ENCODE measurements around the gene MTG2. TPM values are rescaled to one million over a fixed set of nuclear protein-coding genes. Genes with fewer than 3 reads are reported as not detected.

The MTG2 gene
- total and polyA plus RNA-seq, 9 donors: 22.2 to 30.0 (median 26.0) TPM

DNA sequence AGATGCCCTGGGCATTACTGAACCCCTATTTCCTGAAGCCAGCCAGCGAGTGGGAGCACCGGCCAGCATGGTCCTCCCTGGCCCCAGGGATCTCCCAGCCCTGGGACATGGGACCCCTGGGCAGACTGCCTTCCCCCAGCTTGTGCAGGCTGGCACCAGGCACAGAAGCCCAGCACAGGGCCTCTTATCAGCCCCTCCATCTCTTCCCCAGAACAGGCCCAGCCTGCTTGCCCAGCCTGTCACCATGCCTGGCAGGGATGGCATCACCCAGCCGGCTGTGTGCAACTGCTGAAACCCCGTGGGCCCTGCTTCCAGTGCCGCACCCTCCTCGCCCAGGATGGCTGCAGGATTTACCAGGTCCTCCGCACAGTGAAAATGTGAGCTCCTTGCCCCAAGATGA, 49.4 kb downstream of the MTG2 start:
- Histone ChIP-seq H3K4me3 (ENCODE audit: low read length) (no peak overlapping the region), H3K27me3 (ENCODE audit: control insufficient read depth, insufficient read depth, low read length) (peaks cover 9% of the 10 kb centered on the region), H3K9me3 (replicated peaks; ENCODE audit: control insufficient read depth, low read depth, low read length) (peaks cover 5% of the 10 kb centered on the region), H3K36me3 (ENCODE audit: control insufficient read depth, insufficient read depth, low read length) (no peaks in the 10 kb centered on the region), H3K4me1 (ENCODE audit: control insufficient read depth, insufficient read depth, low read length) (peaks cover 48% of the 10 kb centered on the region), H3K27ac (ENCODE audit: low read length) (no peak overlapping the region)
- WGBS (ENCODE audit: insufficient coverage): 82% methylated on average over 7 of the region's 7 CpGs
- no peak for DNase-seq

GRCh38 chr20:62232770-62233645, 50.2 kb downstream of the MTG2 start:
- Histone ChIP-seq H3K36me3 (ENCODE audit: control insufficient read depth, insufficient read depth, low read length) (no peaks in the 10 kb centered on the region), H3K4me1 (ENCODE audit: control insufficient read depth, insufficient read depth, low read length) (peaks cover 54% of the 10 kb centered on the region), H3K4me3 (ENCODE audit: low read length) (no peak overlapping the region), H3K27me3 (ENCODE audit: control insufficient read depth, insufficient read depth, low read length) (peaks cover 6% of the 10 kb centered on the region), H3K27ac (ENCODE audit: low read length) (peak overlapping the region; percentile 51), H3K9me3 (replicated peaks; ENCODE audit: control insufficient read depth, low read depth, low read length) (peaks cover 5% of the 10 kb centered on the region)
- 66% methylated on average over 18 of the region's 18 CpGs for WGBS (ENCODE audit: insufficient coverage)
- DNase-seq: peak; percentile 58

- WGBS (ENCODE audit: insufficient coverage): 95% methylated on average over 4 of the region's 4 CpGs
- Histone ChIP-seq H3K9me3 (replicated peaks; ENCODE audit: control insufficient read depth, low read depth, low read length) (peaks cover 5% of the 10 kb centered on the region), H3K4me1 (ENCODE audit: control insufficient read depth, insufficient read depth, low read length) (peaks cover 54% of the 10 kb centered on the region), H3K36me3 (ENCODE audit: control insufficient read depth, insufficient read depth, low read length) (no peaks in the 10 kb centered on the region), H3K27me3 (ENCODE audit: control insufficient read depth, insufficient read depth, low read length) (peaks cover 2% of the 10 kb centered on the region), H3K4me3 (ENCODE audit: low read length) (no peak overlapping the region), H3K27ac (ENCODE audit: low read length) (peak overlapping the region; percentile 82)
- no peak for DNase-seq
These were observed 50.9 kb downstream of the MTG2 start for GRCh38 chr20:62233684-62234083.

DNA sequence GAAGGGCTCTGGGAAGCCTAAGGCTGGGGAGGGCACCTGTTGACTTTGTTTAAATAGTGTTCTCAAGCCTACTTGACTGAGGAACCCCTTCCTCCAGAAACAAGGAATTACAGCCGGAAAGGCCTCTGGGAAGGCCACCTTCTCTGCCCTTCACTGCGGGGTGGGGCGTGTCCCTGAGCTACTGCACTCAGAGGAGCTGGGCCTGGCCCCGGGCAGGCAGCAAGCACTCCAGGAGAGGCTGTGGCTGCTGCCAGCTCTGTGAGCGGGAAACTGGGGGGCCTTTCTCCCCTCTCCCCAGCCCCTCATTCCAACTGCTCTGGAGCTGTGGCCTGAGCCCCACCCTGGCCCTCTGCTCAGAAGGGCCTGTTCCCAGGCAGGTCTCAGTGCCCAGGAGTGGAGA, 51.5 kb downstream of the MTG2 start:
- Histone ChIP-seq H3K9me3 (replicated peaks; ENCODE audit: control insufficient read depth, low read depth, low read length) (peaks cover 5% of the 10 kb centered on the region), H3K27me3 (ENCODE audit: control insufficient read depth, insufficient read depth, low read length) (peaks cover 2% of the 10 kb centered on the region), H3K4me1 (ENCODE audit: control insufficient read depth, insufficient read depth, low read length) (peaks cover 56% of the 10 kb centered on the region), H3K36me3 (ENCODE audit: control insufficient read depth, insufficient read depth, low read length) (no peaks in the 10 kb centered on the region), H3K4me3 (ENCODE audit: low read length) (no peak overlapping the region), H3K27ac (ENCODE audit: low read length) (peak overlapping the region; percentile 82)
- no peak for DNase-seq
- 60% methylated on average over 2 of the region's 5 CpGs for WGBS (ENCODE audit: insufficient coverage)

GRCh38 chr20:62235001-62235776, 52.4 kb downstream of the MTG2 start:
- DNase-seq: peak; percentile 57

DNA sequence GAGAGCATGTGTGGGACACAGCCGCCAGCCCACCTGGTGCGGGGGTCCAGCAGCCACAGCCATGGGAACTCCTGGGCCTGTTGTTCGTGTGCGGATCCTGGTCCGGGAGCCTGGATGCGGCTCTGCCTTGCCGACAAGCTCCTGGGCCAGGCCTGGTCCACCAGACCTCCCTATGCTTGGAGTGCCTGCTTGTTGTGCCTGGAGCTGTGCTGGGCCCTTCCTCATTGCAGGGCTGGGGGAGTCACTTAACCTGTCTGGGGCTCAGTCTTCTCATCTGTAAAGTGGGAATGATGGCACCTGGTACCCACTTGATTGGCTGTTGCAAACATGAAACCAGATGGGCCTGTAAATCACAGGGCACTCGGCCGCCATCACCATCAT, 52.9 kb downstream of the MTG2 start:
- no peak overlapping the region for H3K4me3 ChIP-seq (ENCODE audit: low read length)
- no peak for DNase-seq
- no peak overlapping the region for H3K27ac ChIP-seq (ENCODE audit: low read length)
- peaks cover 6% of the 10 kb centered on the region for H3K36me3 ChIP-seq (ENCODE audit: control insufficient read depth, insufficient read depth, low read length)
- peaks cover 2% of the 10 kb centered on the region for H3K27me3 ChIP-seq (ENCODE audit: control insufficient read depth, insufficient read depth, low read length)
- peaks cover 5% of the 10 kb centered on the region for H3K9me3 ChIP-seq (replicated peaks; ENCODE audit: control insufficient read depth, low read depth, low read length)
- peaks cover 64% of the 10 kb centered on the region for H3K4me1 ChIP-seq (ENCODE audit: control insufficient read depth, insufficient read depth, low read length)
- 88% methylated on average over 5 of the region's 9 CpGs for WGBS (ENCODE audit: insufficient coverage)

More at GRCh38 chr20:62235001-62235776, 52.4 kb downstream of the MTG2 start:
- Histone ChIP-seq H3K4me3 (ENCODE audit: low read length) (no peak overlapping the region), H3K27ac (ENCODE audit: low read length) (peak overlapping the region; percentile 82), H3K9me3 (replicated peaks; ENCODE audit: control insufficient read depth, low read depth, low read length) (peaks cover 5% of the 10 kb centered on the region), H3K36me3 (ENCODE audit: control insufficient read depth, insufficient read depth, low read length) (peaks cover 2% of the 10 kb centered on the region), H3K27me3 (ENCODE audit: control insufficient read depth, insufficient read depth, low read length) (peaks cover 2% of the 10 kb centered on the region), H3K4me1 (ENCODE audit: control insufficient read depth, insufficient read depth, low read length) (peaks cover 64% of the 10 kb centered on the region)
- 53% methylated on average over 7 of the region's 16 CpGs for WGBS (ENCODE audit: insufficient coverage)

DNA sequence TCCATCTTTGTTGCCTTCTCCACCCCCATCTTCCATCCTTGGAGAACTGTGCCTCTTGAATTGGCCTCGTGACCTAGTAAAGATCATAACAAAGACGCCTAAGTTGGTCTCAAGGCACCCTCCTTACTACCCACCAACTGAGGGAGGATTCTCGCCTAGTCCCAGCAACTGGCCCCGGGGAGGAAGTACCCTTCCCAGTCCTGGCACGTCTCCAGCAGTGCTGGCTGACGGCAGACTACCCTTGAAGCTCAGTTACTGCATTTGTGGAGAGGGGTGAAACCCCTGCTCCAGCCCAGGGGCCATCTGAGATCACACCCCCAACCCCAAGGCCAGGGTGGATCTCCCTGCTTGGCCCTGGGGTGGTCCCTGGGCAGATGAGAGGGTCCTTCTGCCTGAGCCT, 53.4 kb downstream of the MTG2 start:
- H3K4me3 ChIP-seq (ENCODE audit: low read length): no peak overlapping the region
- 78% methylated on average over 2 of the region's 6 CpGs for WGBS (ENCODE audit: insufficient coverage)
- H3K9me3 ChIP-seq (replicated peaks; ENCODE audit: control insufficient read depth, low read depth, low read length): peaks cover 5% of the 10 kb centered on the region

DNA sequence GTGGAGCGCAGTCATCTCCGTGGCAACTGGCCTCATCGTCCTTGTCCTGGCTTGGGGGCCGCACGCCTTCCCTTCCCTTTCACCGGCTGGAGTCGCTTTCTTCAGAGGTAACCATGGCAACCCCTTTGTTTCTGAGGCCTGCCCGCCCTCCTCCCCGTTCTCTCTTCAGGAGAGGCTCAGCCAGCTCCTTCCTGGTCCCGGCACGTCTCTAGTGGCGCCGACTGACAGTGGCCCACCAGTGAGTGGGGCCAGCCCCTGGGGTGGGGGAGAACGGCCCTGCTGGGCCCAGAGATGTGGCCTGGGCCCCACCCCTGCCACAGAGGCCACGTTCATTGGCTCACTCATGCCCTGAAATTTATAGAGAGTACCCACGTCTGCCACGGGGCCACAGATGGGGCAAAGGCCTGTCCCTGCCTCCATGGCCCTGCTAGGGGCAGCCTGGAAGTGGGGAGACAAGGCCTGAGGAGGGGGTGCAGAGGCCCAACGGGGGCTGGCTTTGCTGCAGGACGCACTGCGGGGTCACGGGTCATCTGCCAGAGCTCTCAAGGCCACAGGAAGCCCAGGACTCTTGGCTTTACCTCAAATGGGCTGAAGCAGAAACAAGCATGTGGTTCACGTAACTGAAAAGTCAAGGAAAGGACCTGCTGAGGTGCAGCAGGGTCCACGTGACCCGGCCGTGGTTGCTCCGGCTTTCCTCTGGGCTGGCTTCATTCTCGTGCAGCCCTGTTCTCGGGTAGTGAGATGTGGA, 54.1 kb downstream of the MTG2 start:
- Histone ChIP-seq H3K9me3 (replicated peaks; ENCODE audit: control insufficient read depth, low read depth, low read length) (peaks cover 5% of the 10 kb centered on the region), H3K4me3 (ENCODE audit: low read length) (no peak overlapping the region), H3K36me3 (ENCODE audit: control insufficient read depth, insufficient read depth, low read length) (peaks cover 10% of the 10 kb centered on the region), H3K4me1 (ENCODE audit: control insufficient read depth, insufficient read depth, low read length) (peaks cover 64% of the 10 kb centered on the region), H3K27me3 (ENCODE audit: control insufficient read depth, insufficient read depth, low read length) (no peaks in the 10 kb centered on the region), H3K27ac (ENCODE audit: low read length) (no peak overlapping the region)
- peak; percentile 36 for DNase-seq
- WGBS (ENCODE audit: insufficient coverage): 36% methylated on average over 16 of the region's 28 CpGs

More for the DNA sequence above, 53.4 kb downstream of the MTG2 start:
- peaks cover 2% of the 10 kb centered on the region for H3K27me3 ChIP-seq (ENCODE audit: control insufficient read depth, insufficient read depth, low read length)
- peaks cover 64% of the 10 kb centered on the region for H3K4me1 ChIP-seq (ENCODE audit: control insufficient read depth, insufficient read depth, low read length)
- no peak overlapping the region for H3K27ac ChIP-seq (ENCODE audit: low read length)
- DNase-seq: no peak
- peaks cover 8% of the 10 kb centered on the region for H3K36me3 ChIP-seq (ENCODE audit: control insufficient read depth, insufficient read depth, low read length)

DNA sequence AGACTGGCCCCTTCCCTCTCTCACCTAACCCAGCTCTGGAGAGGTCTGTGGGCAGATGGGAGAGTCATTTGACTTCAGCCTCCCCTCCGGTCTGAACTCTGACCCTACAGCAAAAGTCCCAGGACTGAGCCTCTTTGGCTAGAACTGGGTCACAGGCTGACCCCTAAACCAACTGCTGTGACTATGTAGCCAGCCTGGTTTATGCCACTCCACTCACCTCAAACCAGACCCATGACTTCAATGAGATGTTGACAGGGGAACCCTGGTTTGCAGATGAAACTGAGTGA, 54.6 kb downstream of the MTG2 start:
- no peak for DNase-seq
- WGBS (ENCODE audit: insufficient coverage): 80% methylated on average over 1 of the region's 1 CpG
- Histone ChIP-seq H3K27me3 (ENCODE audit: control insufficient read depth, insufficient read depth, low read length) (no peaks in the 10 kb centered on the region), H3K36me3 (ENCODE audit: control insufficient read depth, insufficient read depth, low read length) (peaks cover 14% of the 10 kb centered on the region), H3K4me3 (ENCODE audit: low read length) (no peak overlapping the region), H3K27ac (ENCODE audit: low read length) (no peak overlapping the region), H3K4me1 (ENCODE audit: control insufficient read depth, insufficient read depth, low read length) (peaks cover 60% of the 10 kb centered on the region), H3K9me3 (replicated peaks; ENCODE audit: control insufficient read depth, low read depth, low read length) (peaks cover 5% of the 10 kb centered on the region)
